Activated CD8-positive, alpha-beta T cell treated with anti-CD3 and anti-CD28 coated beads for 36 hours (primary cell): ENCODE results near the gene SCGB1A1. TPM values are rescaled to one million over a fixed set of nuclear protein-coding genes. Genes with fewer than 3 reads are reported as not detected.

Experiments used
- ATAC-seq: fragments of 200-7000 bp; cut with Tn5 transposase; one replicate; pipeline ENCODE4 v1.10.0; 2021; ENCODE audit warnings: mild to moderate bottlenecking, moderate library complexity
- CTCF ChIA-PET: fragments of 350-600 bp; sonication (Branson Sonifier 250); formaldehyde crosslinking; loops from one replicate; lab custom pipeline; 2021; ENCODE audit warnings: antibody characterized with exemption; lab: Charles Lee
- POLR2A ChIA-PET: fragments of 350-600 bp; sonication (Branson Sonifier 250); formaldehyde crosslinking; loops from one replicate; lab custom pipeline; 2021; ENCODE audit warnings: antibody characterized with exemption; lab: Charles Lee
- DNase-seq: peaks from one replicate; pipeline ENCODE4 v3.0.0-alpha.2; 2020
- H3K27ac Mint-ChIP-seq: one replicate; pipeline ENCODE4 v1.8.0; 2021; ENCODE audit warnings: mild to moderate bottlenecking, mixed read lengths
- H3K27me3 Mint-ChIP-seq: one replicate; pipeline ENCODE4 v1.8.0; 2021; ENCODE audit warnings: mixed read lengths
- H3K36me3 Mint-ChIP-seq: one replicate; pipeline ENCODE4 v1.8.0; 2021; ENCODE audit warnings: low read depth, mixed read lengths
- H3K4me1 Mint-ChIP-seq: one replicate; pipeline ENCODE4 v1.8.0; 2021; ENCODE audit warnings: low read depth, mixed read lengths
- H3K4me3 Mint-ChIP-seq: one replicate; pipeline ENCODE4 v1.8.0; 2021; ENCODE audit warnings: mild to moderate bottlenecking, moderate library complexity, mixed read lengths
- H3K9me3 Mint-ChIP-seq: one replicate; pipeline ENCODE4 v1.8.0; 2021; ENCODE audit warnings: mixed read lengths
- intact Hi-C: fragments of 100-400 bp; cut with micrococcal nuclease; formaldehyde crosslinking; loops from one replicate; pipeline ENCODE4 v1.10.0; 2022
- total RNA-seq, 2 experiments: library from RNA; stranded (reverse); gene quantifications; one replicate each; pipeline ENCODE4 v1.2.3, GENCODE V29; 2021
- TF ChIP-seq, protein P1 (sequence below): fragments of 200-600 bp; IDR thresholded peaks from one replicate; pipeline ENCODE4 v1.8.0; 2022; ENCODE audit warnings: antibody characterized with exemption, mild to moderate bottlenecking

The SCGB1A1 gene
- total RNA-seq, 2 experiments from 2014 or later, result not detected

DNA sequence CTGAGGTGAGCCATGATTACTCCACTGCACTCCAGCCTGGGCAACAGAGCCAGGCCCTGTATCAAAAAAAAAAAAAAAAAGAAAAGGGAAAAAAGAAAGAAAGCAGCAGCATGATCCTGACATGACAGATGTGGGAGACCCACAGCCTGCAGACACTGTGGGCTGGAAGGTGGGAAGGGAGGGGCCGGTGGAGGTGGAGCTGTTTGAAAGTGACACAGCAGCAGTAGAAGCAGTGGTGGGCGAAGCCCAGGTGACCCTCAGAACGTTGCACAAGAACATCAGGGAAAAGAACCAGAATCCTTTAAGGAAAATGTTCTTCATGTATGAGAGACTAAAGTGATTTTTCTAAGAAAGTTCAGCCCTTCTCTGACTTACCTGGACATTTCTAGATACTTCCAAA lies 26.3 kb upstream of the SCGB1A1 start:
- no peak for DNase-seq
- Mint-ChIP-seq H3K9me3 (no peaks in the 10 kb centered on the region), H3K27ac (no peak overlapping the region), H3K4me3 (no peak overlapping the region), H3K4me1 (peaks cover 8% of the 10 kb centered on the region), H3K27me3 (no peaks in the 10 kb centered on the region), H3K36me3 (no peaks in the 10 kb centered on the region)
- no peak for ATAC-seq
- POLR2A ChIA-PET, result interaction anchor here (0.9 to 1.0 kb wide), 2 partner anchors 32 to 98 kb away, joined by 3 read pairs; no protein-coding TSS in a partner anchor
- intact Hi-C loops, result no loop called here
- CTCF ChIA-PET, result interaction anchor here (1.5 to 9.0 kb wide), 4 partner anchors 11 to 151 kb away, joined by 5 to 72 read pairs (median 34); no protein-coding TSS in a partner anchor
- TF ChIP-seq, protein P1, sequence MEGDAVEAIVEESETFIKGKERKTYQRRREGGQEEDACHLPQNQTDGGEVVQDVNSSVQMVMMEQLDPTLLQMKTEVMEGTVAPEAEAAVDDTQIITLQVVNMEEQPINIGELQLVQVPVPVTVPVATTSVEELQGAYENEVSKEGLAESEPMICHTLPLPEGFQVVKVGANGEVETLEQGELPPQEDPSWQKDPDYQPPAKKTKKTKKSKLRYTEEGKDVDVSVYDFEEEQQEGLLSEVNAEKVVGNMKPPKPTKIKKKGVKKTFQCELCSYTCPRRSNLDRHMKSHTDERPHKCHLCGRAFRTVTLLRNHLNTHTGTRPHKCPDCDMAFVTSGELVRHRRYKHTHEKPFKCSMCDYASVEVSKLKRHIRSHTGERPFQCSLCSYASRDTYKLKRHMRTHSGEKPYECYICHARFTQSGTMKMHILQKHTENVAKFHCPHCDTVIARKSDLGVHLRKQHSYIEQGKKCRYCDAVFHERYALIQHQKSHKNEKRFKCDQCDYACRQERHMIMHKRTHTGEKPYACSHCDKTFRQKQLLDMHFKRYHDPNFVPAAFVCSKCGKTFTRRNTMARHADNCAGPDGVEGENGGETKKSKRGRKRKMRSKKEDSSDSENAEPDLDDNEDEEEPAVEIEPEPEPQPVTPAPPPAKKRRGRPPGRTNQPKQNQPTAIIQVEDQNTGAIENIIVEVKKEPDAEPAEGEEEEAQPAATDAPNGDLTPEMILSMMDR, result no peak

DNA sequence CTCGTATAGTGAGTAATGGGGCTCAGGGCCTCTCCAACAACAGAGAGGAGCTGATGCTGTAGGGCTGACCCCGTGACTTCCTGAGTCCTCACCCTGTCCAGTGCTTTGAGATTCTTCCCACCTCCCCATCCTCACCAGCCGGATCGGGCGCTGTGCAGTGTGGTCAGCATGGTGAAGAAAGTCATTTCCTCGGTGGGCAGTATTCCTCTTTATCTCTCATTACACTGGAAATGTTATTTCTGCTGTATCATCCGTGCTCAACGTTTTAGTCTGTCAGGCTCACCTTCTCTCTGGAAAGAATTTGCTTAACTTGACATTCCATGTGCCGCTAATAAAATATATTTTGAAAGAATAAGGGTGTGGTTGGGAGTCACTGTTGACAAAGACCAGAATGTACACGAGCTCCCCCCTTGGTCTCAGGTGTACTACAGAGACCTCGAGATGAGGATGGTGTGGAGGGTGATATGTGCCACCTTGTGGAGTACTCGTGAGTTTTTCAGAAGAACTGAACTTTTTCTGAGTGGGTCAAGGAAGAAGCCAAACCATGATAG lies 25.7 kb upstream of the SCGB1A1 start:
- POLR2A ChIA-PET, result interaction anchor here (0.9 to 1.0 kb wide), 2 partner anchors 32 to 98 kb away, joined by 3 read pairs; no protein-coding TSS in a partner anchor
- Mint-ChIP-seq H3K4me1 (peaks cover 8% of the 10 kb centered on the region), H3K4me3 (no peak overlapping the region), H3K27me3 (no peaks in the 10 kb centered on the region), H3K36me3 (peaks cover 2% of the 10 kb centered on the region), H3K27ac (no peak overlapping the region), H3K9me3 (no peaks in the 10 kb centered on the region)
- DNase-seq (peak; percentile 24), ATAC-seq (peak; percentile 37)
- TF ChIP-seq, protein P1, result peak; percentile 8
- CTCF ChIA-PET, result interaction anchor here (0.6 to 9.0 kb wide), 10 partner anchors 8 to 302 kb away, joined by 3 to 72 read pairs (median 4); no protein-coding TSS in a partner anchor
- intact Hi-C loops, result no loop called here

DNA sequence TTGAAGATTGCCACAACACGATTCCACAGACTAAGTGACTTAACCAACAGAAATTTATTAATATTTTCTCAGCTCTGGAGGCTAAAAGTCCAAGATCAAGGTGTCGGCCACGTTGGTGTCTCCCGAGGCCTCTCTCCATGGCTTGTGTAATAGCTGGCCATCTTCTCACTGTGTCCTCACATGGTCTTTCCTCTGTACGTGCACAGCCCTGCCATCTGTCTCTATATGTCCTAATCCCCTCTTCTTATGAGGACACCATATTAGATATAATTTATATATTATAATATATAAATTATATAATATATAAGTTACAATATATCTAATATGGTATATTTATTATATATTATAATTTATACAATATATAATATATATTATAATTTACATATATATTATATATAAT lies 25.1 kb upstream of the SCGB1A1 start:
- ChIA-PET POLR2A (no interaction called here), CTCF (interaction anchor here (0.9 to 9.0 kb wide), 19 partner anchors 9 to 302 kb away, joined by 3 to 72 read pairs (median 6); no protein-coding TSS in a partner anchor)
- no peak for DNase-seq
- ATAC-seq, result no peak
- H3K4me3 Mint-ChIP-seq, result no peak overlapping the region
- no peaks in the 10 kb centered on the region for H3K9me3 Mint-ChIP-seq
- H3K27ac Mint-ChIP-seq, result no peak overlapping the region
- H3K36me3 Mint-ChIP-seq, result peaks cover 2% of the 10 kb centered on the region
- H3K27me3 Mint-ChIP-seq, result no peaks in the 10 kb centered on the region
- H3K4me1 Mint-ChIP-seq, result peaks cover 14% of the 10 kb centered on the region
- intact Hi-C loops, result no loop called here
- TF ChIP-seq, protein P1, result no peak

DNA sequence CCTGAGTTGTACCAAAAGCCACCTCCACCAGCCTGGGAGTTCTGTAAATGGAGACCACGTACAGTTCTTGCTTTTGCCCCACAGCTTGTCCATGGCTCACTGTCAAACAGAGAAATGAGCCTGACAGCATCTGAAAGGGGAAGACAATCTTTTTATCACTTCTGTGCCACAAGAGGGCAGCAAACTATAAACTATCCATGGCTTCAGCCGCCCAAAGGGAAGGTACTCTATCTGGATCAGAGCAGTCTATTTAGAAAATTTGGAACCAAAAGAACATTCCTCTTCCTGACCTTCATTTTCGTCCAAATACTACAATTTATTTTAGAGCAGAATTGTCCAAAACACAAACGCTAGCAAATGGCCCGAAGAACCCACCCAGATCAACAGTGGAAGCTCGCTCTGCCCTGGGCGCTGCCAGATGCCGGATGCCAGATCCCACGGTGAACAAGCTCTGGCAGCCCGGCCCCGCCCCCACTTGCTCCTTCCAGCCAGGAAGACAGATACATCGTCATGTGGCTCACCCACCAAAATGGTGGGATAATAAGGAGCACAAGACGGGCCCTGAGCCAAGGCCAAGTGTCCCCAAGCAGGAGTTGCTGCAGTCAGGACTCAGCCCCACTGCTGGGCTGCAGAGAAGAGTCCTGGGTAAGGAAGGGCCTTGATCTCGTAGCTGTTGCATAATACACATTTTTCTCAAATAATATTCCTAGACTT lies 23.9 kb upstream of the SCGB1A1 start:
- ATAC-seq, result peak; percentile 79
- no peaks in the 10 kb centered on the region for H3K9me3 Mint-ChIP-seq
- CTCF ChIA-PET, result interaction anchor here (0.6 to 9.0 kb wide), 60 partner anchors 9 to 326 kb away, joined by 3 to 72 read pairs (median 4); partner anchors contain the start of genes EEF1G, GNG3, LRRN4CL and MTA2
- POLR2A ChIA-PET, result interaction anchor here (1.4 to 1.6 kb wide), 2 partner anchors 29 to 196 kb away, joined by 3 to 7 read pairs; partner anchors contain the start of gene TUT1
- no peak overlapping the region for H3K27ac Mint-ChIP-seq
- TF ChIP-seq, protein P1, result peak; percentile 76
- H3K4me3 Mint-ChIP-seq, result no peak overlapping the region
- no peaks in the 10 kb centered on the region for H3K27me3 Mint-ChIP-seq
- DNase-seq, result peak; percentile 54
- H3K4me1 Mint-ChIP-seq, result peaks cover 23% of the 10 kb centered on the region
- intact Hi-C loops, result no loop called here
- peaks cover 2% of the 10 kb centered on the region for H3K36me3 Mint-ChIP-seq
